BE2C (cell line): ENCODE results near the gene CNR1.

Experiments
- DNase-seq: peaks from one replicate; pipeline ENCODE4 v3.0.0-alpha.2; 2020
- H3K27me3 ChIP-seq: fragments of 250-450 bp; sonication (Bioruptor Pico); 2 replicates; pipeline ENCODE4 v1.5.1; 2020; ENCODE audit warnings: mild to moderate bottlenecking
- H3K36me3 ChIP-seq: fragments of 250-450 bp; sonication (Bioruptor Pico); 2 replicates; pipeline ENCODE4 v1.5.1; 2020; ENCODE audit warnings: mild to moderate bottlenecking
- H3K4me1 ChIP-seq: fragments of 250-450 bp; sonication (Bioruptor Pico); 2 replicates; pipeline ENCODE4 v1.5.1; 2020
- H3K4me3 ChIP-seq: 2 replicates; pipeline ENCODE4 v1.5.1; 2011; ENCODE audit warnings: low read depth, low read length
- H3K9me3 ChIP-seq: fragments of 250-450 bp; sonication (Bioruptor Pico); 2 replicates; pipeline ENCODE4 v1.5.1; 2020
- CTCF ChIP-seq: IDR thresholded peaks from 2 replicates; pipeline ENCODE4 v1.5.1; 2012; ENCODE audit warnings: mild to moderate bottlenecking, low read depth, low read length

The CNR1 gene

GRCh38 chr6:88107241-88107640 lies 58.9 kb downstream of the CNR1 start:
- Histone ChIP-seq H3K4me3 (no peak overlapping the region), H3K4me1 (no peaks in the 10 kb centered on the region), H3K9me3 (no peaks in the 10 kb centered on the region), H3K36me3 (no peaks in the 10 kb centered on the region), H3K27me3 (no peaks in the 10 kb centered on the region)
- no peak for TF ChIP-seq CTCF
- DNase-seq, result no peak

- H3K36me3 ChIP-seq, result no peaks in the 10 kb centered on the region
- no peak for DNase-seq
- H3K4me1 ChIP-seq, result no peaks in the 10 kb centered on the region
- H3K27me3 ChIP-seq, result no peaks in the 10 kb centered on the region
- TF ChIP-seq CTCF, result no peak
- no peaks in the 10 kb centered on the region for H3K9me3 ChIP-seq
- no peak overlapping the region for H3K4me3 ChIP-seq
Observed at GRCh38 chr6:88105741-88106340, 60.3 kb downstream of the CNR1 start.
